Myocyte (in vitro differentiated cells): ENCODE data around the gene MTMR1. TPM values are rescaled to one million over a fixed set of nuclear protein-coding genes. Genes with fewer than 3 reads are reported as not detected.

Experiments used
- DNase-seq: peaks from one replicate; pipeline ENCODE4 v3.0.0-alpha.2; 2012; ENCODE audit warnings: low read depth
- total RNA-seq: library from RNA; depleted of rRNA; stranded (reverse); fragments of >200 nt; gene quantifications from 2 replicates; pipeline ENCODE4 v1.2.3, GENCODE V29; 2014

The MTMR1 gene
- total RNA-seq, 1 donor from 2014 or later, result 42.3 TPM

GRCh38 chrX:150762258-150763165 lies 69.3 kb downstream of the MTMR1 start:
- no peak for DNase-seq

- DNase-seq, result no peak
Measured at GRCh38 chrX:150763303-150763797, 70.2 kb downstream of the MTMR1 start.

- peak; percentile 37 for DNase-seq
Measured at GRCh38 chrX:150763810-150764209, 70.6 kb downstream of the MTMR1 start.

- DNase-seq, result no peak
Measured at GRCh38 chrX:150765237-150765636, 72.0 kb downstream of the MTMR1 start.

GRCh38 chrX:150765782-150766350 lies 72.7 kb downstream of the MTMR1 start:
- no peak for DNase-seq

GRCh38 chrX:150766351-150767044 lies 73.3 kb downstream of the MTMR1 start:
- peak; percentile 32 for DNase-seq

GRCh38 chrX:150767045-150767395 lies 73.8 kb downstream of the MTMR1 start:
- DNase-seq, result peak; percentile 69

GRCh38 chrX:150767475-150768131 lies 74.4 kb downstream of the MTMR1 start:
- DNase-seq, result peak; percentile 89

- no peak for DNase-seq
Measured at GRCh38 chrX:150768132-150768485, 74.9 kb downstream of the MTMR1 start.

- DNase-seq, result no peak
Measured at GRCh38 chrX:150768580-150769190, 75.5 kb downstream of the MTMR1 start.

GRCh38 chrX:150769408-150769807 lies 76.2 kb downstream of the MTMR1 start:
- DNase-seq, result peak; percentile 49

- no peak for DNase-seq
Measured at GRCh38 chrX:150770623-150771022, 77.4 kb downstream of the MTMR1 start.

- no peak for DNase-seq
Measured at GRCh38 chrX:150771116-150771515, 77.9 kb downstream of the MTMR1 start.

GRCh38 chrX:150772150-150772970 lies 79.2 kb downstream of the MTMR1 start:
- DNase-seq, result peak; percentile 73

GRCh38 chrX:150773117-150773516 lies 79.9 kb downstream of the MTMR1 start:
- DNase-seq, result no peak

- DNase-seq, result no peak
Measured at GRCh38 chrX:150773634-150774033, 80.4 kb downstream of the MTMR1 start.

- no peak for DNase-seq
Measured at GRCh38 chrX:150774798-150775568, 81.8 kb downstream of the MTMR1 start.

GRCh38 chrX:150775569-150776350 lies 82.6 kb downstream of the MTMR1 start:
- DNase-seq, result no peak
